Melanocyte of skin (primary cell): Measurements from ENCODE around the gene EIF1AD. TPM values are rescaled to one million over a fixed set of nuclear protein-coding genes. Genes with fewer than 3 reads are reported as not detected.

Source experiments
- total RNA-seq, 2 donors: library from RNA; depleted of rRNA; stranded (reverse); fragments of >200 nt; gene quantifications; 2 replicates each; pipeline ENCODE4 v1.2.3, GENCODE V29; 2012

The EIF1AD gene
- 10 to 100 TPM; 28.6 to 52.6 TPM for total RNA-seq

GRCh38 chr11:66001942-66002647, at the start of gene EIF1AD, which contains the start of gene BANF1:
EIF1AD (minus strand) TSS chr11:66002157; CDS start chr11:66000389, 1,768 bp downstream.
BANF1 (plus strand) TSS chr11:66002503; CDS start chr11:66003251, 748 bp downstream.

GRCh38 chr11:66048547-66049323, 46.8 kb upstream of the EIF1AD start, which contains the start of gene GAL3ST3:
GAL3ST3 (minus strand) TSS chr11:66049161; CDS start chr11:66045415, 3,746 bp downstream.

GRCh38 chr11:66026017-66026529, 24.1 kb upstream of the EIF1AD start, which contains the start of gene CATSPER1:
CATSPER1 (minus strand) TSS chr11:66026479; CDS start chr11:66026379, 100 bp downstream.

GRCh38 chr11:66011785-66012303, 9.9 kb upstream of the EIF1AD start, which contains the start of gene CST6:
CST6 (plus strand) TSS chr11:66012008; CDS start chr11:66012045, 37 bp downstream.

GRCh38 chr11:65961267-65962140, 40.5 kb downstream of the EIF1AD start, which contains the start of gene SART1:
SART1 (plus strand) TSS chr11:65961734; CDS start chr11:65961781, 47 bp downstream.

Other genes with a start within 250 kb of the EIF1AD start
- 10 to 100 TPM; 40.6 to 74.3 TPM for gene AP5B1, start 221.2 kb downstream of the EIF1AD start, total RNA-seq
- not detected for gene OVOL1, start 215.1 kb downstream of the EIF1AD start, total RNA-seq
- gene SNX32, start 168.2 kb downstream of the EIF1AD start, total RNA-seq = 1 to 10 TPM in 1 of 2 donors, under 1 TPM in 1; 0.69 to 2.3 TPM
- gene CFL1, start 144.0 kb downstream of the EIF1AD start, total RNA-seq = 1,000 to 10,000 TPM; 1,026 to 1,378 TPM
- 10 to 100 TPM; 37.9 to 51.0 TPM for gene MUS81, start 141.7 kb downstream of the EIF1AD start, total RNA-seq
- 1 to 10 TPM; 4.3 to 6.5 TPM for gene EFEMP2, start 129.4 kb downstream of the EIF1AD start, total RNA-seq
- gene CTSW, start 122.3 kb downstream of the EIF1AD start, total RNA-seq = not detected
- 100 to 1,000 TPM; 126 to 165 TPM for gene FIBP, start 113.7 kb downstream of the EIF1AD start, total RNA-seq
- gene CCDC85B, start 111.5 kb downstream of the EIF1AD start, total RNA-seq = 10 to 100 TPM; 24.8 to 28.6 TPM
- gene FOSL1, start 101.8 kb downstream of the EIF1AD start, total RNA-seq = 10 to 100 TPM in 1 of 2 donors, 1 to 10 TPM in 1; 1.4 to 39.6 TPM
- 10 to 100 TPM; 13.8 to 14.3 TPM for gene C11orf68, start 83.1 kb downstream of the EIF1AD start, total RNA-seq
- gene DRAP1, start 82.7 kb downstream of the EIF1AD start, total RNA-seq = 100 to 1,000 TPM in 1 of 2 donors, 10 to 100 TPM in 1; 51.3 to 109 TPM
- not detected for gene TSGA10IP, start 56.7 kb downstream of the EIF1AD start, total RNA-seq
- 10 to 100 TPM; 27.9 to 30.3 TPM for gene SART1, start 40.4 kb downstream of the EIF1AD start, total RNA-seq
- gene BANF1, start 346 bp upstream of the EIF1AD start, total RNA-seq = 10 to 100 TPM; 10.3 to 27.6 TPM
- not detected for gene CST6, start 9.9 kb upstream of the EIF1AD start, total RNA-seq
- gene CATSPER1, start 24.3 kb upstream of the EIF1AD start, total RNA-seq = not detected
- gene GAL3ST3, start 47.0 kb upstream of the EIF1AD start, total RNA-seq = not detected
- 100 to 1,000 TPM; 173 to 199 TPM for gene SF3B2, start 50.2 kb upstream of the EIF1AD start, total RNA-seq
- gene PACS1, start 68.1 kb upstream of the EIF1AD start, total RNA-seq = 10 to 100 TPM; 18.2 to 22.6 TPM